KMS-11 (cell line): ENCODE data around the gene TSSK2.

ENCODE experiments used
- H2AFZ ChIP-seq: fragments of 200-600 bp; sonication (generic); 2 replicates; pipeline ENCODE4 v1.6.1; 2016; ENCODE audit warnings: antibody characterized with exemption, mixed run types, low read depth
- H3K27ac ChIP-seq: fragments of 200-600 bp; sonication (generic); 2 replicates; pipeline ENCODE4 v1.6.1; 2016; ENCODE audit warnings: mild to moderate bottlenecking, mixed run types
- H3K27me3 ChIP-seq: fragments of 200-600 bp; sonication (generic); 2 replicates; pipeline ENCODE4 v1.6.1; 2017; ENCODE audit warnings: mild to moderate bottlenecking, low read depth, mixed run types, moderate library complexity; ENCODE audit not compliant: insufficient read depth
- H3K36me3 ChIP-seq: fragments of 200-600 bp; sonication (generic); 2 replicates; pipeline ENCODE4 v1.6.1; 2017; ENCODE audit warnings: mild to moderate bottlenecking, mixed run types; ENCODE audit not compliant: insufficient read depth
- H3K4me1 ChIP-seq: fragments of 200-600 bp; sonication (generic); 2 replicates; pipeline ENCODE4 v1.6.1; 2016; ENCODE audit warnings: mild to moderate bottlenecking, low read depth, mixed run types; ENCODE audit not compliant: poor library complexity, severe bottlenecking
- H3K4me2 ChIP-seq: fragments of 200-600 bp; sonication (generic); 2 replicates; pipeline ENCODE4 v1.7.0; 2016; ENCODE audit warnings: mild to moderate bottlenecking, mixed run types
- H3K4me3 ChIP-seq: fragments of 200-600 bp; sonication (generic); IDR thresholded peaks from 2 replicates; pipeline ENCODE4 v1.6.1; 2017; ENCODE audit warnings: low read depth, low read length, mixed read lengths; ENCODE audit not compliant: insufficient read depth
- H3K79me2 ChIP-seq: fragments of 200-600 bp; sonication (generic); 2 replicates; pipeline ENCODE4 v1.6.1; 2016; ENCODE audit warnings: low read depth, mixed run types; ENCODE audit not compliant: insufficient read depth
- H3K9ac ChIP-seq: fragments of 200-600 bp; sonication (generic); 2 replicates; pipeline ENCODE4 v1.6.1; 2016; ENCODE audit warnings: mild to moderate bottlenecking, mixed run types
- H4K20me1 ChIP-seq: fragments of 200-600 bp; sonication (generic); 2 replicates; pipeline ENCODE4 v1.6.1; 2016; ENCODE audit warnings: mild to moderate bottlenecking, mixed run types; ENCODE audit not compliant: insufficient read depth
- CTCF ChIP-seq: fragments of 200-600 bp; sonication (generic); conservative IDR thresholded peaks from 2 replicates; pipeline ENCODE4 v1.6.1; 2017; ENCODE audit warnings: low read depth, mild to moderate bottlenecking, antibody characterized with exemption, low read length, moderate library complexity, mixed read lengths

The TSSK2 gene

GRCh38 chr22:19147195-19147780 is 16.2 kb downstream of the TSSK2 start:
- Histone ChIP-seq H3K79me2 (peaks cover 17% of the 10 kb centered on the region; the same call in 1 of the 2 replicates), H3K27me3 (peaks cover 9% of the 10 kb centered on the region; the same call in 1 of the 2 replicates), H3K4me1 (peaks cover 10% of the 10 kb centered on the region), H3K4me3 (no peak overlapping the region), H3K36me3 (no peaks in the 10 kb centered on the region), H3K27ac (no peak overlapping the region), H3K9ac (no peak overlapping the region), H2AFZ (no peak overlapping the region), H4K20me1 (no peaks in the 10 kb centered on the region), H3K4me2 (no peak overlapping the region)
- no peak for TF ChIP-seq CTCF

- Histone ChIP-seq H2AFZ (no peak overlapping the region), H3K4me3 (no peak overlapping the region), H3K4me1 (peaks cover 7% of the 10 kb centered on the region), H4K20me1 (no peaks in the 10 kb centered on the region), H3K27ac (no peak overlapping the region), H3K9ac (no peak overlapping the region), H3K79me2 (peaks cover 7% of the 10 kb centered on the region; the same call in 1 of the 2 replicates), H3K36me3 (no peaks in the 10 kb centered on the region), H3K4me2 (no peak overlapping the region), H3K27me3 (peaks cover 17% of the 10 kb centered on the region; the same call in 1 of the 2 replicates)
- no peak for TF ChIP-seq CTCF
These were observed 17.4 kb downstream of the TSSK2 start for GRCh38 chr22:19148417-19149046.

GRCh38 chr22:19149047-19149883 is 18.2 kb downstream of the TSSK2 start:
- Histone ChIP-seq H3K4me2 (no peak overlapping the region), H3K4me3 (no peak overlapping the region), H3K27ac (no peak overlapping the region), H3K79me2 (no peaks in the 10 kb centered on the region), H3K27me3 (peaks cover 21% of the 10 kb centered on the region; the same call in 1 of the 2 replicates), H2AFZ (no peak overlapping the region), H3K9ac (no peak overlapping the region), H3K4me1 (peaks cover 6% of the 10 kb centered on the region), H4K20me1 (no peaks in the 10 kb centered on the region), H3K36me3 (no peaks in the 10 kb centered on the region)
- TF ChIP-seq CTCF = no peak

- Histone ChIP-seq H3K27me3 (peaks cover 21% of the 10 kb centered on the region; the same call in 1 of the 2 replicates), H3K4me3 (no peak within 1 kb of the TSS), H3K36me3 (no peaks in the 10 kb centered on the region), H2AFZ (no peak within 1 kb of the TSS), H3K79me2 (no peaks in the 10 kb centered on the region), H3K4me1 (peaks cover 3% of the 10 kb centered on the region), H3K9ac (no peak within 1 kb of the TSS), H4K20me1 (no peaks in the 10 kb centered on the region), H3K27ac (no peak within 1 kb of the TSS), H3K4me2 (no peak within 1 kb of the TSS)
- TF ChIP-seq CTCF = no peak
These were observed 18.9 kb downstream of the TSSK2 start, which contains the start of gene GSC2 for GRCh38 chr22:19149991-19150390. TSS of gene GSC2 (minus strand) at chr22:19150292. CDS start at chr22:19150283, 9 bp downstream.
